Astrocyte of the hippocampus (primary cell): Measurements from ENCODE around the gene DLGAP5.
A peak's percentile ranks its signal among the peaks of the same experiment; 100 is the strongest.

Experiments
- DNase-seq: peaks from one replicate; pipeline ENCODE4 v3.0.0; 2011; ENCODE audit warnings: low read depth, low spot score

Gene DLGAP5

GRCh38 chr14:55180434-55180833 is 11.0 kb downstream of the DLGAP5 start:
- peak; percentile 24 for DNase-seq

- no peak for DNase-seq
Measured at GRCh38 chr14:55180006-55180405, 11.4 kb downstream of the DLGAP5 start.

GRCh38 chr14:55170526-55170925 is 20.9 kb downstream of the DLGAP5 start:
- no peak for DNase-seq

GRCh38 chr14:55160989-55161388 is 30.4 kb downstream of the DLGAP5 start:
- DNase-seq = peak; percentile 56

GRCh38 chr14:55158412-55158811 is 33.0 kb downstream of the DLGAP5 start:
- no peak for DNase-seq

- no peak for DNase-seq
Measured at GRCh38 chr14:55157080-55157479, 34.3 kb downstream of the DLGAP5 start.

GRCh38 chr14:55153951-55154350 is 37.4 kb downstream of the DLGAP5 start:
- no peak for DNase-seq

GRCh38 chr14:55152052-55152753 is 39.2 kb downstream of the DLGAP5 start:
- DNase-seq = no peak

GRCh38 chr14:55151601-55152000 is 39.8 kb downstream of the DLGAP5 start:
- DNase-seq = no peak

- no peak for DNase-seq
Measured at GRCh38 chr14:55146425-55146824, 45.0 kb downstream of the DLGAP5 start.

- no peak for DNase-seq
Measured at GRCh38 chr14:55142466-55142865, 48.9 kb downstream of the DLGAP5 start.

- DNase-seq = no peak
Measured at GRCh38 chr14:55141825-55142224, 49.6 kb downstream of the DLGAP5 start.

- DNase-seq = no peak
Measured at GRCh38 chr14:55139696-55140509, 51.5 kb downstream of the DLGAP5 start.

- DNase-seq = no peak
Measured at GRCh38 chr14:55139141-55139540, 52.2 kb downstream of the DLGAP5 start.

- DNase-seq = no peak
Measured at GRCh38 chr14:55138091-55138490, 53.3 kb downstream of the DLGAP5 start.

- DNase-seq = peak; percentile 95
Measured at GRCh38 chr14:55136885-55137786, 54.2 kb downstream of the DLGAP5 start.

- DNase-seq = peak; percentile 42
Measured at GRCh38 chr14:55136241-55136640, 55.1 kb downstream of the DLGAP5 start.

- DNase-seq = peak; percentile 55
Measured at GRCh38 chr14:55133416-55133815, 58.0 kb downstream of the DLGAP5 start.

- DNase-seq = no peak
Measured at GRCh38 chr14:55131370-55132137, 59.8 kb downstream of the DLGAP5 start.

- DNase-seq = peak; percentile 42
Measured at GRCh38 chr14:55130196-55130550, 61.2 kb downstream of the DLGAP5 start.
